Myocyte (in vitro differentiated cells): ENCODE measurements around the gene PSG11. TPM values are rescaled to one million over a fixed set of nuclear protein-coding genes. Genes with fewer than 3 reads are reported as not detected.
A peak's percentile ranks its signal among the peaks of the same experiment; 100 is the strongest.
"Not testable (repeated sequence)": the region's sequence is repeated elsewhere in the genome, so short reads cannot be mapped to it uniquely, and the experiment has no call there.

ENCODE experiments used
- DNase-seq: peaks from one replicate; pipeline ENCODE4 v3.0.0-alpha.2; 2012; ENCODE audit warnings: low read depth
- polyA plus RNA-seq: library from polyadenylated mRNA; unstranded; fragments of >200 nt; gene quantifications from one replicate; pipeline ENCODE4 v1.2.1, GENCODE V29; 2012; ENCODE audit warnings: missing spikeins
- total RNA-seq: library from RNA; depleted of rRNA; stranded (reverse); fragments of >200 nt; gene quantifications from 2 replicates; pipeline ENCODE4 v1.2.3, GENCODE V29; 2014

Gene PSG11
- 1.1 and 2.8 TPM in 2 replicates for total RNA-seq
- 1.7 TPM for polyA plus RNA-seq

DNA sequence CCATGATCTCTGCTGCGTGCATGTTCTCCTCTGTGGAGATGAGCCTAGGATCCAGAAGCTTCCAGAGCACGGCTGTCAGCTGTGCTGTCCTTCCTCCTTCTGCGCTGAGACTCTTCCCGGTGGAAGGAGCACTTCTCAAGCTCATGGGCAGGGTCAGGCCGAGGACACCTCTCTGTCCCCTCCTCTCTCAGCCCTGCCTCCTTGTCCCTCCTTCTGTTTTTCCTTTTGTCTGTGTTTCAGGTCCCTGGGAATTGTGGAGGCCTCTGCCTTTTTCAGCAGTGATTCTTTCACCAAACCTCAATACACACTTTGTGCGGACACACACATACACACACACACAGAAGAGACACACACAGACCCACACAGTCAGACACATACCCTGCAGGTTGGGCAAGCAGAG, at the start of gene PSG11:
TSS of gene PSG11 (minus strand) at position 101 of the 400 bp plus-strand sequence. CDS start at position 4, 97 bp downstream.
- DNase-seq: not testable (repeated sequence)

DNA sequence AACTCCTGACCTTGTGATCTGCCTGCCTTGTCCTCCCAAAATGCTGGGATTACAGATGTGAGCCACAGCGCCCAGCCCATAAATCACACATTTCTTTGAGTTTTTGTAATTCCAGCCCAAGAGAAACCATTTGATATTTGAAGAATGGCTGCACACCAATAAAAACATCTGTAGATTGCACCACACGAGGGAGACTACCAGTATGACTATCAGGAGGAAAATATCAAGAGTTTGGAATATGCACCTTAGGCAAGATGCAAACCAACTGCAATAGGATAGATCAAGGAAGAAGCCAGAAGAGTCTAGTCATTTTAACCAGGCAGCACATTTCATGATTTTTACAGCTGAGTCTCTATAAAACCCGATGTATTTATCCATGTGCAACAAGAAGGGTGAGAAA, 36.1 kb upstream of the PSG11 start:
- not testable (repeated sequence) for DNase-seq

GRCh38 chr19:43061326-43061725, 35.1 kb upstream of the PSG11 start:
- peak; percentile 61 for DNase-seq

DNA sequence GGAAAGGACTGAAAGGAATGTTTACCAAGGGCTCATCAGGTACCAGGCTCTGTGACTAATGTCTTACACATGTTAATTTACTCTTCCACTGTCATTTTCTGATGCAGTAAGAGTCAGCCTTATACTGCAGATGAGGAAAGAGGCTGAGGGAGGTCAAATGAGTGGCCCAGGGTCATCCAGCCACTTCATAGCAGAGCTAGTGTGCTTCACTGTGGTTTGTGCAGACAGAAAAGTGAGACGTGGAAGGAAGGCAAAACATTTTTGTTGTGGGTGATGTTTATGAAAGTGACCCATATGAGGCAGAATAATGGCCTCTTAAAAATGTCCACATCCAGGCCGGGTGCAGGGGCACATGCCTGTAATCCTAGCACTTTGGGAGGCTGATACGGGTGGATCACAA, 34.0 kb upstream of the PSG11 start:
- peak; percentile 22 for DNase-seq

DNA sequence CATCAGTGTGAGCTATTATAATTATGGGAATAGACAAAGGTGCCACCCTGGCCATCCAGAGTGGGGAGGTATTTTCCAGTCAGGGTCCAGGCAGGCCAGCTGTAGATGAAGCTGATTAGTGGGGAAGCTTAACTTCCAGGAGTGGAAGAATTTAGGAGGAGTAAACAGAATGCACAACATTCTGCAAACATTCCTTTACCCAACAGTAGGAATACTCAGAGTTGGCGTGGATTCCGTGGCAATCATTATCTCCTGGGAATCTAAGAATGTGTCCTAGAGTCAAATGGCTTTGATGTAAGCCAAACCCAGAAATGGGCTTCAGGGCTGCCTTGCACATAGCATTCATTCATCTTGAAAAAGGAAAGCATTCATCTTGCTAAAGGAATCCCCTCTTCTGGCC, 33.2 kb upstream of the PSG11 start:
- DNase-seq: not testable (repeated sequence)

DNA sequence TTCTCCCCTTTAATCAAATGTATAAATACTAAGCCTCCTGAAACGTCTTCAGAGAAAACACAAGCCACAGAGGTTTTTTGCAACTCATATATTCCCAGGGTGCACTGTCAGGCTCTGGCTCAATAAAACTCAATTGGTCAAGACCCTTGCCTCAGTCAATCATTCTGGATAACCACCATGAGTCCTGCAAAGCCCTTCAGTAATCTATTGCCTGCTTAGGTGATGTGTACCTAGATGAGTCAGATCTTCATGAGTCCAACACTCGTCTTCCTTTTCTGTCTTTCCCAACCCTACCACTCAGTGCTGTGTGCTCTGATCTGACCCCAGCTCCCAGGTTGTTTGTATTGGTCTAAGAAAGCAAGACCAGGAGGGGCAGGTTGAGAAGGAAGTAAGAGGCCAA, 32.2 kb upstream of the PSG11 start:
- DNase-seq: not testable (repeated sequence)

GRCh38 chr19:43047966-43048365, 21.7 kb upstream of the PSG11 start:
- not testable (repeated sequence) for DNase-seq

DNA sequence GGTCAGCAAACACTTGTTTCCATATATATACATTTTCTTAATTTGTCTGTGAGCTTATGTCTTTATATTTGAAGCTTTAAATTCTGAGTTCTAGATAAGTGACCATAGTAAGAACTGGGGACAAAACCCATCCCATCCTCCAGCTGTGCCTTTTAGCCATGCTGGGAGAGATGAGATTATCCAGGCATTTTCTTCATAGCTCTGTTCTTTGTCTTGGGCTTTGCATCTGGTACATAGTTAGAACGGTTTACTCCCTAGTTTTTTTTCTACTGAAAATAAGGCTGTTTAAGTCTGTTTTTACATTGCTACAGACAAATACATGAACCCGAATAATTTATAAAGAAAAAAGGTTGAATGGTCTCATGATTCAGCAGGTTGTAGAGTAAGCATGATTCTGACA, 20.3 kb upstream of the PSG11 start:
- DNase-seq: not testable (repeated sequence)

DNA sequence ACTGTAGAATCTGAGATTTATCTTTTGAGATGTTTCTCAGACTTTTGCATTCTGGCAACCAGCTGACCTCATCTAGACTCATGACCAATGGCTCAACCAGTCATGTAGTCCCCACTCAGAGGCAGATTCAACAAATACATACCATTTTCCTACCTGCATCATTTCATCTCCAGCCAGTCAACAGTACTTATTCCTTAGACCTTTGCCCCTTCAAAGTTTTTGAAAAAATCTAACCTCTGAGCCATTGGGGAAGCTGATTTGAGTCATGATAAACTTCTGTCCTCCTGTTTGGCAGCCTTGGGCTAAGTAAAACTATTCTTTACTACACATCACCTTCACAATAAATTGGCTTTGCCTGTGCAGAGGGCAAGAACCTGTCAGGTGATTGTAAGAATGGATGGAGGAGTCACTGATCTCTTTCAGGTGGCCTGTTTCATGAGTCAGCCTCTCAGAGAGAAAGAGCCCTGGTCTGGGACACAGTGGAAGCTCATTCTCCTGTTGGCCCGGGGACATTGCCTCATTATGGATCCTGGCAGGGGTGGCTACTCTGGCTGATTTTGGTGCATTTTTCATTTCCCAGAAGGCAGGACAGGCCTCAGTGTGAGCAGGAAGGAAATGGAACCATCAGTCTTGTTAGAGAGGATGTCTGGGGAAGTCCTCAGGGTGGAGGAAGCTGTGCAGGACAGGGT, 17.4 kb upstream of the PSG11 start:
- not testable (repeated sequence) for DNase-seq

- DNase-seq: peak; percentile 45
These were observed 5.4 kb upstream of the PSG11 start for GRCh38 chr19:43031645-43032044.

DNA sequence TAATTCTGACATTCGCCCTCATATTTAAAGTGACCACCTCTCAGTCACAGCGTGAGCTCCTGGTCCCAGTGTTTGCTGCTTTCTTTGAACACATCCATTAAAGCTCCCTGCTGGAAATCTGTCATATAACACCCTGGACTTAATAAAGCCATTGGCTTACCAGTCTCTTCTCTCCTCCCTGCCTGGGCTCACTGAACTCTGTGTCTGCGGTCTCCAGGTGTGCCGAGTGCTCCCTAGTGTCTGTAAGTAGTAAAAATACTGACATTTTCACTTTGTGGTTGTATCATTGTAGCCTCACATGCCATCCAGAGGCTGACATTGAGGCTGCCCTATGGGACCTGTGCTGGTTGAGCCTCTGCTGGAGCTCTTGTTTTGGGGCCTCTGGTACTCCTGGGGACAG, 2.6 kb upstream of the PSG11 start:
- no peak for DNase-seq

- not testable (repeated sequence) for DNase-seq
These were observed 1.7 kb upstream of the PSG11 start for GRCh38 chr19:43027985-43028384.

DNA sequence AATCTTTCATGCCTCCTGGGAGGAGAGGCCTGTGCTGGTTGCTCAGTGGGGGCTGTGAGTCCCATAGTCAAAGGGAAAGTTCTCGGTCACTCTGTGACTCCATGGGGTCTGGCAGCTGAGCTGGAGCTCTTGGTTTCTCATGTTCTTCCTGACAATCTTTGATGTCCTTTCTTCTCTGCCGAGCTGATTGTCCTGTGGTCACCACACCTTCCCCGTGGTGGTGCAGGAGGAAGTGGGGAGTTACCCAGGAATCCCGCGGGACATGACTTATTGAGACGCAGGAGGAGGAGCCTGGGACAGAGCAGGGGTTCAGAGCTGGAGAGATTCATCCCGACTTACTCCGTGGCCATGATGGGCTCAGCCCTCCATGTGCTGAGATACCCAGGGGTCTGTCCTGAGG, 792 bp upstream of the PSG11 start:
- not testable (repeated sequence) for DNase-seq

GRCh38 chr19:43022098-43022497, 4.2 kb downstream of the PSG11 start:
- DNase-seq: peak; percentile 36

DNA sequence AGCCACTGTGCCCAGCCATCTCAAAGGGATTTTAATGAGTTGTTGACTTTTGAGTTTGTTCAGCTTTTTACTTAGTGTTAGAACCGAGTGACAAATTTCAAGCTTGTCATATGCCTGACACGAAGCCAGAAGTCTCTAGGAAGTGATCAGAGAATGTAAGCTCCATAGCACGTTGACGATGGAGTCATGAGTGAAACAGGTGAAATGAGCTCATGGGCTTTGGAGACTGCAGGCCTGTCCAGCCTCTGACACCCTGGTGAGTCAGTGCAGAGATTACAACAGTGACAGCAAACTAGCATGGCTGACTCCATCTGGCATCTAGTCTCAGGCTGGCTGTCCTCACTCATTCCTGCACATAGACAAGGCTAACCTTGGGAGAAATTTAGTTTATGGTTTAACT, 4.6 kb downstream of the PSG11 start:
- DNase-seq: peak; percentile 82

DNA sequence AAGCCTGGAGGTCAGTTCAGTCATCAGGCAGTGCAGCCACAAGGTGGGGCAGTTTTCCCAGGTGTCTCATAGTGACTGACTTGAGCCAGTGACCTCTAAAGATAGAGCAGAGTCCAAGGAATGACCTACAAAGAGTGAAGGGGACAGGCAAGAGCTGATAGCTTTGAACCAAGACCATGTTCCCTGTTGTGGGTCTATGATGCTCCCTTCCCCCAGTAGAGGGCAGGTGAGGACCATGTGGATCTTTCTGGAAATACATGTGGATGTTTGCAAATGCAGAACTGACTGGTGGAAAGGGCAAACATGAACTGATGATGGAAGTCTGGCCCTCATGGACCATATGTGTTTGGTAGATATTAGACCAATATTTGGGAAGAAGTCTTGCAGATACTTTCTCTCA, 6.7 kb downstream of the PSG11 start:
- not testable (repeated sequence) for DNase-seq

DNA sequence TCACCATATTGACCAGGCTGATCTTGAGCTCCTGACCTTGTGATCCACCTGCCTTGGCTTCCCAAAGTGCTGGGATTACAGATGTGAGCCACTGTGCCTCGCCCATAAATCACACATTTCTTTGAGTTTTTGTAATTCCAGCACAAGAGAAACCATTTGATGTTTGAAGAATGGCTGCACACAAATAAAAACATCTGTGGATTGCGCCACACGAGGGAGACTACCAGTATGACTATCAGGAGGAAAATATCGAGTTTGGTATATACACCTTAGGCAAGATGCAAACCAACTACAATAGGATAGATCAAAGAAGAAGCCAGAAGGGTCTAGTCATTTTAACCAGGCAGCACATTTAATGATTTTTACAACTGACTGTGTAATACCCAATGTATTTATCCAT, 20.4 kb downstream of the PSG11 start:
- DNase-seq: not testable (repeated sequence)

DNA sequence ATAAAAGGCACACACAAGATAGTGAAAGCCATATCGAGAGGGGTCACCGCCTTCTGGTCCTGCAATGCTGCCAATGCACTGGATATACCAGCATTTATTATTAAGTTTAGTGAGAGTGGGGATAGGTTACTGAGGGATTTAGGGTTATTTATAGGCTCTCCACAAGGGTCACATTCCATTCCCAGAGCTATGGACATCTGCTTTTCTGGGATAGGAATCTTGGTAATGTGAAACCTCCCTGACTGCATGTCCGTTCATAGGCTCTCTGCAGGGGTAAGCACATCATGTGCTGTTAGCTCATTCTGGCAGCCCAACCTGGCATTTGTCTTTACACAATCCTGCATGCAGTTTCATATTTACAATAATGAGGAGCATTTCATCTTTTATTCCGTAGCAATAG, 21.4 kb downstream of the PSG11 start:
- peak; percentile 58 for DNase-seq

DNA sequence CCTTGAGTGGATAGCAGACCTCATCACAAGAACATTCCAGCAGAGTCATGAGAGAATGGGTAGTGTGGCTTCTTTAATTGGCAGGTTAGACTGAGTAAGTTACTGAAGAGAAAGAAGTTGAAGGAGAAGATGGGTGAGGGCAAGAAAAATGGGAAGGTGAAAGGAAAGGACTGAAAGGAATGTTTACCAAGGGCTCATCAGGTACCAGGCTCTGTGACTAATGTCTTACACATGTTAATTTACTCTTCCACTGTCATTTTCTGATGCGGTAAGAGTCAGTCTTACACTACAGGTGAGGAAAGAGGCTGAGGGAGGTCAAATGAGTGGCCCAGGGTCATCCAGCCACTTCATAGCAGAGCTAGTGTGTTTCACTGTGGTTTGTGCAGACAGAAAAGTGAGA, 22.6 kb downstream of the PSG11 start:
- not testable (repeated sequence) for DNase-seq

DNA sequence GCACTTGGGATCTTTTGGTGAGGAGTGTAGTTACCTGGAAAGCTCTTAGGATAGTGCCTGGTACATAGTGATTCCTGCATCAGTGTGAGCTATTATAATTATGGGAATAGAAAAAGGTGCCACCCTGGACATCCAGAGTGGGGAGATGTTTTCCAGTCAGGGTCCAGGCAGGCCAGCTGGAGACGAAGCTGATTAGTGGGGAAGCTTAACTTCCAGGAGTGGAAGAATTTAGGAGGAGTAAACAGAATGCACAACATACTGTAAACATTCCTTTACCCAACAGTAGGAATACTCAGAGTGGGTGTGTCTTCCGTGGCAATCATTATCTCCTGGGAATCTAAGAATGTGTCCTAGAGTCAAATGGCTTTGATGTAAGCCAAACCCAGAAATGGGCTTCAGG, 23.3 kb downstream of the PSG11 start:
- DNase-seq: not testable (repeated sequence)

- not testable (repeated sequence) for DNase-seq
These were observed 30.1 kb downstream of the PSG11 start for GRCh38 chr19:42996161-42996560.

GRCh38 chr19:42992029-42992604, 34.2 kb downstream of the PSG11 start:
- not testable (repeated sequence) for DNase-seq

- DNase-seq: no peak
These were observed 36.4 kb downstream of the PSG11 start for GRCh38 chr19:42989851-42990250.
